Measurements from ENCODE around the gene LENG1.
A peak's percentile ranks its signal among the peaks of the same experiment; 100 is the strongest.

LENG1 gene

GRCh38 chr19:54165222-54165621, 5.7 kb upstream of the LENG1 start:
- TF ChIP-seq ZNF10 (tag by site-specific recombination; IDR thresholded peaks at IDR 0.05) (peak; percentile 60; the same call in 1 of the 2 replicates), ZNF24 (tag by site-specific recombination; IDR thresholded peaks at IDR 0.05) (no peak), ZBTB1 (tag by site-specific recombination; IDR thresholded peaks at IDR 0.05) (no peak), ZNF341 (tag by site-specific recombination; IDR thresholded peaks at IDR 0.05; ENCODE audit: low read depth) (no peak)

GRCh38 chr19:54164369-54165068, 5.0 kb upstream of the LENG1 start:
- H3K4me1 ChIP-seq (ENCODE audit: control insufficient read depth, insufficient read depth, low read length) = no peaks in the 10 kb centered on the region
- ChIA-PET POLR2A (interaction anchor here (1.0 to 3.6 kb wide), 2 partner anchors 25 to 27 kb away, joined by 3 to 17 read pairs; partner anchors contain the start of genes CNOT3 and MBOAT7), CTCF (interaction anchor here (0.6 kb wide), 2 partner anchors 10 to 21 kb away, joined by 3 read pairs; no protein-coding TSS in a partner anchor)
- no peak overlapping the region for H3K27ac ChIP-seq (ENCODE audit: extremely low read depth, low read depth, low read length)
- no peaks in the 10 kb centered on the region for H3K9me3 ChIP-seq (ENCODE audit: control insufficient read depth, insufficient read depth, low read depth, low read length)
- no peaks in the 10 kb centered on the region for H3K36me3 ChIP-seq (ENCODE audit: control insufficient read depth in 2 of 2, insufficient read depth in 1 of 2, low read length in 2 of 2)
- no peak overlapping the region for H3K4me3 ChIP-seq (ENCODE audit: low read depth, low read length)
- TF ChIP-seq ZNF670 (tag by site-specific recombination; IDR thresholded peaks at IDR 0.05; ENCODE audit: low read depth) = no peak
- TF ChIP-seq ZNF140 (tag by site-specific recombination; IDR thresholded peaks at IDR 0.05) = no peak
- TF ChIP-seq ZNF280D (tag by site-specific recombination; IDR thresholded peaks at IDR 0.05) = no peak
- no peak for TF ChIP-seq ZSCAN16 (tag by site-specific recombination; IDR thresholded peaks at IDR 0.05)
- TF ChIP-seq ZNF704 (tag by site-specific recombination; IDR thresholded peaks at IDR 0.05) = no peak
- no peak for TF ChIP-seq ZNF366 (tag by site-specific recombination; conservative IDR thresholded peaks at IDR 0.05)
- TF ChIP-seq SP3 (tag by site-specific recombination; IDR thresholded peaks at IDR 0.05) = 0 out of 2 replicates have a peak, but pooled peaks have one; percentile 38
- no peak for TF ChIP-seq HIC1 (tag by site-specific recombination; IDR thresholded peaks at IDR 0.05)
- no peak for TF ChIP-seq PRDM4 (tag by site-specific recombination; IDR thresholded peaks at IDR 0.05)
- TF ChIP-seq BCL11B (tag by site-specific recombination; IDR thresholded peaks at IDR 0.05; ENCODE audit: low read depth) = no peak
- TF ChIP-seq ZNF571 (tag by site-specific recombination; IDR thresholded peaks at IDR 0.05) = no peak
- TF ChIP-seq ZNF341 (tag by site-specific recombination; IDR thresholded peaks at IDR 0.05; ENCODE audit: low read depth) = no peak
- no peak for TF ChIP-seq KLF16 (tag by site-specific recombination; IDR thresholded peaks at IDR 0.05)
- TF ChIP-seq ZNF600 (tag by site-specific recombination; IDR thresholded peaks at IDR 0.05) = no peak
- peak; percentile 92 for TF ChIP-seq KLF1 (tag by site-specific recombination; IDR thresholded peaks at IDR 0.05)
- no peak for TF ChIP-seq ZBTB6 (tag by site-specific recombination; IDR thresholded peaks at IDR 0.05)
- TF ChIP-seq ZNF169 (tag by site-specific recombination; IDR thresholded peaks at IDR 0.05) = no peak
- peak; percentile 88 for TF ChIP-seq KLF8 (tag by site-specific recombination; IDR thresholded peaks at IDR 0.05)
- TF ChIP-seq AEBP2 (tag by site-specific recombination; IDR thresholded peaks at IDR 0.05; ENCODE audit: borderline replicate concordance) = no peak

More at GRCh38 chr19:54165222-54165621, 5.7 kb upstream of the LENG1 start:
- H3K36me3 ChIP-seq (ENCODE audit: control insufficient read depth in 2 of 2, insufficient read depth in 1 of 2, low read length in 2 of 2) = no peaks in the 10 kb centered on the region
- POLR2A ChIA-PET = interaction anchor here (1.0 to 3.6 kb wide), 2 partner anchors 24 to 28 kb away, joined by 3 to 17 read pairs; partner anchors contain the start of genes CNOT3 and MBOAT7
- no peaks in the 10 kb centered on the region for H3K9me3 ChIP-seq (ENCODE audit: control insufficient read depth, insufficient read depth, low read depth, low read length)
- CTCF ChIA-PET = interaction anchor here (0.6 kb wide), 3 partner anchors 11 to 28 kb away, joined by 3 to 5 read pairs (median 3); no protein-coding TSS in a partner anchor
- H3K4me3 ChIP-seq (ENCODE audit: low read depth, low read length) = no peak overlapping the region
- no peak overlapping the region for H3K27ac ChIP-seq (ENCODE audit: extremely low read depth, low read depth, low read length)
- H3K4me1 ChIP-seq (ENCODE audit: control insufficient read depth, insufficient read depth, low read length) = no peaks in the 10 kb centered on the region
